IPS DF 19.7 (cell line): Measurements from ENCODE around the gene ST14.

ENCODE experiments used
- DNase-seq: peaks from one replicate; pipeline ENCODE4 v3.0.0-alpha.2; 2013; ENCODE audit warnings: low read depth, low spot score

Gene ST14

DNA sequence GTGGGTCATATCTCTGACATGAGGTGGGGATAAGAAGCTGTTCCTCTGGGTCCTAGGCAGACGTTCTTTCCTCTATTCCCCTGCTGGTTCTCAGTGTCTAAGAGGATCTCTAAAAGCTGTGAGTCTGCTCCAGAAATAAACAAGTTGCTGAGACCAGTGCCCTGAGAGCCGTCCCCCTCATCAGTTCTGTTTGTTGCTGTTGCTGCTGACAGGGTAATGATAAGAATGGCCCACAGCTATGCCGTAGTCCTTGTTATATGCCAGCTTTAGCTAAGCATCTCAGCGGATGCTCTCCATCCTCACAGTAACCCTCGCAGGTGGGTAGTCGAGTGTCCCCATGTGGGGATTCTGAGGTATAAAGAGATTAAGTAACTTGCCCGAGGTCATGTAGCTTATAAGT lies 23.5 kb upstream of the ST14 start:
- DNase-seq, result no peak

DNA sequence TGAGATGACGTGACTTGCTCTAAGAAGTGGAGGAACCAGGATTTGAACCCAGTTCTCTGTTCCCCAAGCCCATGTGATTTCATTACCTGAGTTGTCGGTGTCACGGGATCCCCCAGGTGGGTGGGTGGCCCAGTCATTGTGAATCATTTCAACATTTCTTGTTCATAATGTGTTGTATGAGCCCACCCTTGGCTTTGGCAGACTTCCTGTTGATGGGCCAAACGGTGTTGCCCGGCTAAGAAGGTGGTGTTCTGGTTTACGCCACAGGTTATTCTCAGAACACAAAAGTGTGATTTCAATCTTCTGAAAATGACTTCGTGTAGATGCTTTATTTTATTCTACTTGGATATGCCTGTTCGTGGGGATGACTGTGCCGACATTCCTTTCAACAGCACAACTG lies 21.6 kb upstream of the ST14 start:
- DNase-seq, result no peak

DNA sequence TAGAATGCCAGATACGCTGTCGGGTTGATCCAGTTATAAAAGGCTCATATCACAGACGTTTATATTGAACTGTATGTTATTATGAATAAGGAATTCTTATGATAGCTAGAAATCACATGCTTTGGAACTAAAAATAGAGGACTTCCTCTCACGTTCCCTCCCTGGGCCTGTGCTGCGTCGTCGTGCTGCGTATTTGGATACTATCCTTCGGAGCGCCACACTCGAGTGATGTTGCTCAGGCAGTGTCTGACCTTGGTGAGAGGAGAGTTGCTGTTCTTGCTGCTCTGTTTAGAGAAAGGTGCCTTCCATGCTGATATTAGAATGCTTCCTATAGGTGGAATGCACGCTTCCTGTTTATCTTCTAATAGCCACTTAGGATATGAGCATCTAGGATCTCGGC lies 20.2 kb upstream of the ST14 start:
- no peak for DNase-seq

DNA sequence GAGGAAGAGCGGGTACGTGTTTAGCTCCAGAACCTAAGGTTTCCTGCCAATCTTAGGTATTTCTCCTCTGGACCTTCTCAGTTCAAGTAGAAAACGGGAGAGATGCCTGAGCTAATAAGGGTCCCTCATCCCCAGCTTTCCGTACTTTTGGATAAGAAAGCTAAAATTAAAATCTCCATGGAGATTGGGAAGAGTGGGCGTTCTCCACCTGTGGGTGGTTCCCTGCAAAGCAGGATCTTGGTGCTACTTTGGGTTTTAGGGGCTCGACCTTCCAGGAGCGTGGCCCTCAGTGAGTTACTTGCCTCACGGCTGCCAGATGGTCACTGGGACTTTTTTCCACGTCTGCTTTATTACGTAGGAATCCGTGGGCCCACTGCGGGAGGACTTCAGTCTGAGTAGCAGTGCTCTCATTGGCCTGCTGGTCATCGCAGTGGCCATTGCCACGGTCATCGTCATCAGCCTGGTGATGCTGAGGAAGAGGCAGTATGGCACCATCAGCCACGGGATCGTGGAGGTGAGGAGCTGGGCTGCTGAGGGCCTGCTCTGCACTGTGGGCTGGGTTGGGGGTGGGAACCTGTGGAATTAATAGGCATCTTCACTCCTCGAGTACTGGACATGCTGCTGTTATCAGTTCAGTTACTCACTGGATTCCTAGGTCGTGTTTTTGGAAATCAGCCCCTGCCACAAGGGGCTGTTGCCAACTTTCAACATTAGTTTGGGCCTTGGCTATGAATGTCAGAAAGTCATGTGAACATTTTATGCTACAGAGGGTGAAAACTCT lies 17.8 kb upstream of the ST14 start:
- no peak for DNase-seq

DNA sequence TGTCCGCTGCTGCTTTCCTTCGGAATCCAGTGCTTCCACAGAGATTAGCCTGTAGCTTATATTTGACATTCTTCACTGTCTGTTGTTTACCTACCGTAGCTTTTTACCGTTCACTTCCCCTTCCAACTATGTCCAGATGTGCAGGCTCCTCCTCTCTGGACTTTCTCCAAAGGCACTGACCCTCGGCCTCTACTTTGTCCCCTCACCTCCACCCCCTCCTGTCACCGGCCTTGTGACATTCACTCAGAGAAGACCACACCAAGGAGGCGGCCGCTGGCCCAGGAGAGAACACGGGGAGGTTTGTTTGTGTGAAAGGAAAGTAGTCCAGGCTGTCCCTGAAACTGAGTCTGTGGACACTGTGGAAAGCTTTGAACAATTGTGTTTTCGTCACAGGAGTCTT lies 15.4 kb upstream of the ST14 start:
- no peak for DNase-seq

DNA sequence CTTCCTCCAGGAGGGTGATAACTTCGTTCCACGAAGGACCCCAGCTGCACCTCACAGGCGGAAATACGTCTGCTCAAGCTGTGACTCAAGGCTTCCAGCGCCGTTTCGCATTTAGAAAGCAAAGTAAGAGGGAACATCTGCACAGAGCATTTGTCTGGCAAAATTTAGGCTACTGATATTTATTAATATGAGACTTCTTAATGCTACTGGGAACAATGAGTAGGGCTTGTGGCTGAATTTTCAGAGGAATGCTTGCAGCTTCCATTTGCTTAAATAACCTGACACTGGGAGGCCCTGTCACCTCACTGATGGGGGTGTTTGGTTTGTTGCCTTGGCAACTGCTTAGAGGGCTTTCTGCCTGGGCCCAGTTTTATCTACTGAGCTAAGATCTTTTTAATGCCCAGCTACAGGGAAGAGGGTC lies 14.7 kb upstream of the ST14 start:
- DNase-seq, result no peak

DNA sequence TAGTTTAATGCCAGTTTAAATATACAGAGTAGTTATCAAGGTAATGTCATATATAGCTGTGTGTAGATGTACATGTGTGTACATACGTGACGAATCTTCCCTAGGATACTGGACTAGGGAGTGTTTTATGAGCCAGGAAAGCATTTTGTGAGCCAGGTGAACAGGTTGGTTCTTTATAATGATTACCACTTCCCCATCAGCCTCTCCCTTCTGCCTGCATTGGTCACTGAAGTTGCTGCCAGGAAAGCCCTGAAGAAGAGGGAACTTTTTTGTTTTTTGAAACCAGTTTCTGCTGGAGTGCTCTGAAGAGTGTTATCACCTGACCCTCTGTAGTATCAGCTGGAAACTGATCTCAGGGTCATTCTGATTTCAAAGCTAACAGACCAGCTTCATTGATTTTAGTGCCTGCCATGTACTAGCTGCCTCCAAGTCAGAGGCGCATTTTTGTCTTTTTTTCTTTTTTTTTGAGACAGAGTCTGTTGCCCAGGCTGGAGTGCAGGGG lies 14.2 kb upstream of the ST14 start:
- no peak for DNase-seq

DNA sequence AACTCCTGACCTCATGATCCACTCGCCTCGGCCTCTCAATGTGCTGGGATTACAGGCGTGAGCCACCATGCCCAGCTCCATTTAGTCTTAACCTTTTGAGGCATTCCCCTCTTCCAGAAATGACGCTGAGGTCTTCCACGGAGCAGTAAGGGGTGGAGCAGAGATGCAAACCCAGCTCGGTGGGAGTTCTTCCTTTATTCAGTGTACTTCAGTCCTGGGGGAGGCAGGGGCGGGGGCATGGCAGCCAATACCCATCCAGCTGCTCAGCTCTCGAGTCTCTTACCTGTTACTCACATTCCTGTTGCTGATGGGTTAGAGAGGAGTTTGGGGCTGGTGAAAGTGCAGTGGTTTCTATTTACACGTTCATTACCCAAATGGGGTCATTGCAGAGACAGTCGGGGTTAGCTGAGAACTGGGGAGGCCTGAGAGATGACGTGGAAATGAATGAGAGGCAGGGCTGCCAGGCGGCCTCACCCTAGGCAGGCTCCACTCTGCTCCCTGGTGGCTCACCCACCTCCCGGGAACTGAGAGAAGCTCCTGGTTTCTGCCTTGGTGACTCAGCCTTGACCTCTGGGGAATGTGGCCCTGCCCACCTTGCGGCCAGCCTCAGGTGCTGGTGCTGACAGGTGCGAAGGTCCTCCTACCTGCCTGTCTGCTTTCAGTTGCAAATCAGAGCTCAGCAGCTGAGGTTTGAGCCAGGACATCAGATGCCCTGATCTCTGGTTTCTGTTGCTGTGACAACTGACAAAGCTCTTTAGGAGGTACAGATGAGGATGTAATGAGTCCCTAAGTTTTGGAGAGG lies 13.4 kb upstream of the ST14 start:
- DNase-seq, result peak; percentile 92

DNA sequence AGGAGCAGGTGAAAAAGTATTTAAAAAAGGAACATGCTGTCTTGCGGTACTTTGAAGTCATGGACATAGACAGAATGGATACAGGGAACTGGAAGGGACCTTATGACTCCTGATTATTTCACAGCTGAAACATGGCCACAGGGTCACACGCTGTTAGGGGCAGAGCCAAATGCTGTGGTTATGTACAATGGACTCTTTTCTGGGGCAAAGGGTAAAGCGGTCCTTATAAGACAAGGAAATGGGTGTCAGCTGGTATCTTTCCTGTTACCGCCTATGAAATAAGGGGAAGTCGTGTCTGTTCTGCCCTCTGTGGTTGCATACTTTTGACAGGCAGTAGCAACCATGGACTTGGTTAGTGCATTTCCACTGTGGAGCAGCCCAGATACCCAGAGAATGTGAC lies 12.8 kb upstream of the ST14 start:
- DNase-seq, result no peak

DNA sequence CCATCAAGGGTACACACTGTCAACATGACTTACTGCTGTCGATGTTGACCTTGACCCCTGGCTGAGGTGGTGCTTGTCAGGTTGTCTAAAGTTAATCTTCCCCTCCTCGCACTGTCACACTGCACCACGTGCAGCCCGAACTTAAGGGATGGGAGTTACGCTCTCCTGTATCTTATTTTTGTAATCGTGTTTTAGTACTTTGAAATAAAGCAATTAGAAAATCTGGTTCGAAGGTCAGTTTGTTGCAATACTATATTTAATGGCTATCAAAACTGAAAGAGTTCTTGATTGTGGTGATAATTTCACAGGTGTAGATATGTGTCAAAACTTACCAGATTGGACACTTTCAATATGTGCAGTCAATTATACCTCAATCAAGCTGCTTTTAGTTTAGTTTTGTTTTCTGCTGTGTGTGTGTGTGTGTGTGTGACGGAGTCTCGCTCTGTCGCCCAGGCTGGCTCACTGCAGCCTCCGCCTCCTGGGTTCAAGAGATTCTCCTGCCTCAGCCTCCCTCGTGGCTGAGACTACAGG lies 10.7 kb upstream of the ST14 start:
- DNase-seq, result no peak

DNA sequence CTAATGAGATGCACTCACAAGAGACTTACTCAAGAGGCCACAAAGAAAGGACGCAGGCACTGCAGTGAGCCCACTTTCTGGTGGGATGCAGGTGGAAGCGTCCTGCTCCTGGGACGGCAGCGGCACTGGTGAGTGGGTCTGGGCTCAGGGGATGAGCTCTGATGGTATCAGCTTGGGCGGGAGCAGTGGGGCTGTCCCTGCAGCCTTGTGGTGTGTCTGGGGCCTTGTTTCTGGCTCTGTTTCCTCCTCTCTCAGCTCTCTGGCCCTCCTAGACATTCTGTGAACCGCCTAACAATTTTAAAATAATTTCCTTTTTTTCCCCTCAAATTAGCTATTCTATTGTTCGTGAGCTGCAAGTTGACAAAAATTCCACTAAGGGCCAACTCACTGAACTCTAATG lies 8.8 kb upstream of the ST14 start:
- no peak for DNase-seq

DNA sequence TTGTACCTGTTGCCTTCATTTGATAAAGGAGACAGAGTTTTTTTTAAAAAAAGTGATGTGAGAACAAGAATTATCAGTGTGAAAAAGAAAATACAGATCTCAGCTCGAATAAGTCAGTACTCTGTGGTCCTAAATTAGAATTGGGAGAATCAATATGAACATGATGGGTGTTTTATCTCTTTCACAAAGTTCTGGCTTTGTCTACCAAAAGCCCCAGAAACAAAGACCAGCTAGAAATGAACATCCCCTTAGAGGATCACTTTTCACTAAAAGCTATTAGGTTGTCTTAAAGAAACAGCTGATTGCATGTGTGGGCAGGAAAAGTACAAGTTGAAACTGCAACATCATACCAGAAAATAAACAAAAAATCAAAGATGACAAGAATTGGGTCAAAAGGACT lies 8.4 kb upstream of the ST14 start:
- DNase-seq, result no peak

DNA sequence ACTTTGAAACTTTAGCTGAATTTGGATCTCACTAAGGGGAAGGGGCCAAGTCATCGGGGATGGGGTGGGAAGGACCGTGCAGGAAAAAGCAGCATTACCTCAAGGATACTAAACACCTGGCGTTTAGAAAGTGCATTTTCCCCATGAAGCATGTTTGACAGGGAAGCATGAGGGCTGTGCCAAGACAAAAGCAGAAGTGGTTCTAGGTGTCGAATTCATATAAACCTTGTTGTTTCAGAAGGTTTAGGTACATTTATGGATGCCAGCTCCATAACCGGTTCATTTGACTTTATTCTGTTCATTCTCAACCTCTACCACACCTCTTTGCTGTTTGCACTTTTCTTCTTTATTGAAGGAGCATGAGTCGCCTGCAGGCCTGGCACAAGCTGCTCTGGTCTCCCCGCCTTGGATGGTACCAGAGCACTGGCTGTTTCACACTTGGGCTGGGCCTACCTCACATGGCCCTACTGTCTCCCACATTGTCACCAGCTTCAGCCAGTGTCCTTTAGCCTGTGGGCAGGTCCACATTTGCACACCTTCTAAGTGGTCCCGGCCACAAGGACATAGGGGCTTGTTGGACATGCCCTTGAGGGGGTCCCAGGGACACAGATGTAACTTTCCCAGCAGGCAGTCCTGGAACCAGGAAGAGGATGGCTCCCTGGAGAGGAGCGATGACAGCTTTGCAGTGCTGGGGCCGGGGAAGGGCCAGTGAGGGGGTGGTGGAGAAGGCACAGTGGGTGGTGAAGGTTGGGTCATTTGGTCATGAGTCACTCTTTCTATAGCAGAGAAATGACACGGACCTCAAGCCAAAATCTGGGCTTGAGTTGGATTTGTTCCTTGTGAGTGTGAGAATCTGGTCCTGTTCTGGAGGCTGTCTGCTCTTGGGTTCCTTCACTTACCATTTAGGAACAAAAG lies 3.2 kb upstream of the ST14 start:
- no peak for DNase-seq

DNA sequence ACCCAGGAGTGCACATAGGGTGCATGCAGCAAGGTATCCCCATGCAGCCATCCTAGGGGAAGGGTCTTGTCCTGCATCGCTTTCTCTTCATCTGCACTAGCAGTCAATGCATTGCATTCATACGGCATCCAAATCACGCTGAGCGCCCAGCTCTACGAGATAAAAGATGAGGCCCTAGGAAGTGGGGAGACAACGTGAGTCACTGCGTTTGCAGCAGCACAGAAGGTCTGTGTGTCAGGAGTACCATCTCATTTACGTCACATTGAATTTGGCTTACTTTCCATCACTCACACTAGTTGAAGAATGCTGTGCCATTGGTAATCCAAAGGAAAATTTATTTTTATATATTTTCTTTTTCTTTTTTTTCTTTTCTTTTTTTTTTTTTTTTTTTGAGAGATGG lies 2.5 kb upstream of the ST14 start:
- no peak for DNase-seq

DNA sequence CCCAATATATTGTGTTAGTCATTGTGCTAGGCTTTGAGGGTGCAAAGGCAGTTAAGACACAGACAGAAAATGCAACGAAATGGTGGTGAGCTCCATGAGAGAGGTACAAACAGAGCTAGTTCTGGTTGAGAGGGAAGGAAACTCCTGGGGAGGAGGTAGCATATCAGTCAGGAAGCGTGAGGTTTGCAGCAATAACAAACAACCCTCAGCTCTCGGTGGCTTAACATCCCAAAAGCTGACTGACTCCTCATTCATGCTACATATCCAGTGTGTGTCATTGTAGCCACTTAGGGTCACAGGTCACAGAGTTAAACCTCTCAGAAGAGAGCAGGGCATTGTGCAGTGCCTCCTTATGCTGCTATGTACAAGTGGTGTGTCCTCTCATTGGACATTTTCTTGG lies 1.7 kb upstream of the ST14 start:
- DNase-seq, result no peak

DNA sequence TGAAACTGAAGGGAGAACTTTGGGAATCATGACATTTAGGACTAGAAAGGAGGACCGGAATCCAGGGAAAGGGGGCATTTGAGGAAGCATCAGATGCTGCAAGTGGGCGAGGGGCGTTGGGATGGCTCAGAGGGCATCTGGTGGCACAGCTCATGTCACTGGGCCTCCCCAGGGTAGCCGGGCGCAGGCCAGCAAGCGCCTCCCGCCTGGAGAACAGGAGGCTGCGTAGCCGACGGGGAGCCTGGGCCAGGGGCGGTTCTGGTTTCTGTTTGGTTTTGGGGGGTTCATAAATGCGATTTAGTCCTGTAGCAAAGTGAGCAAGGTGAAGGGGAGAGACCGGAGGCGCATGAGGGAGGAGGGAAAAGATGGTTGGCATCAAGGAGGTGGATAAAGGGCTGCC lies 443 bp upstream of the ST14 start:
- no peak for DNase-seq

DNA sequence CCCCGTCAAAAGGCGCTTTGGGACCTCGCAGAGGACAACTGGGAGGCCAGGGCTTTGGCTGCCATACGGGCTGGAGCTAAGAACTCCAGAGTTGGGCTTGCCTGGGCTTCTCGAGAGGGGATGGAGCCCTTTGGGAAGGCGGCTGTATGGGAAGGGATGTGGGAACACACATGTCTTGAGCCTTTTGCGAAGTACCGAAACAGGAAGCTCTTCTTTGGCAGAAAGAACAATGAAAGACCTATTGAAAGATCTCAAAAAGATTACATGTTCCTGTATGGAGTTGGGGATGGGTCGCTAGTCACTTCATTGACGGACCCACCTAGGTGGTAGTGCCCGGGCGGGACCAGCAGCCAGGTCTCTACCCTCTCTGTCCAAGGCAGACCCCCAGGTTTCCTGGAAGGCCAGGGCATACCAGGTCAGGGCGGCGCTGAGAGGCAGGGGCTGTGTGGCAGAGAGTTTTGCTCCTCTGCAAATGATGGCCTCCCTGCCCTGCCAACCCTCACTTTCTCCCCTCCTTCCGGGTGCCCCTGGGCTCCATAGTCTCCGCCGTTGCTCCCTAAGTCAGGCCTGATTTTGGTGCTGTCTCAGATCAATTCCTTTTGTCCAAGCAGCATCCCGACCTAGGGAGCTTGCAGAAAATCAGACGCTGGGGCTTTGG lies 1.0 kb downstream of the ST14 start:
- no peak for DNase-seq

DNA sequence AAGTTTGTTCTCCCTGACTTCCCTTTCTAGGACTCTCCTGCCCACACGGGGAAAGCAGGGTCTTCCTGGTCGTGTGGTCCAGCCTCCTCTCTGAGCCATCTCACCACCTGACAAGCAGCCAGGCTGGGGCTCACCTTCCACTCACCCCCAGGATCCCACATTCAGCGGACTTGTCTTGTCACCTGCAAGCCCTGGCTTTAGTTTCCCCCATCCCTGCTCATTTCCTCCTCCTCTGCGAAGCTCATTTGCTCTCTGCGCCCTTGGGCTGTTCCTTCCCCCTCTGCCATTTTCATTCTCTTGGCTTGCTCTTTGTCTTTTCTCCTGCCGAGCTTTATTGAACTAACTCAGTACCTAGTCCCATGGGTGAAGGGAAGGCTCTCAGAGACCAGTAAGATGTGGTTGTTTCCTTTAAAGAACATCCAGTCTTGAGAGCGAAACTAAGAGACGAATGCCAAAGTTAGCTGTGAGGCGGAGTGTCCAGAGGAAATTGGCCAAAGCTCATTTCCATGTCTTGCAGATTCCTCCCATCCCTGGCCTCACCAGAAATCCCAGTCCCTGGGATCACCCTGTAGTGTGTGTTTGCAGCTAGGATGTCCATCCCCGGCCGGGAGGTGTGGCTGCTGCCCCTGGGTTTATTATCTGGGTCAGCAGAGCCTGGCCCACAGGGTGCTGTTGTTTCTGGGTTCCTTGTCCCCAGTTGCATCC lies 2.0 kb downstream of the ST14 start:
- no peak for DNase-seq

DNA sequence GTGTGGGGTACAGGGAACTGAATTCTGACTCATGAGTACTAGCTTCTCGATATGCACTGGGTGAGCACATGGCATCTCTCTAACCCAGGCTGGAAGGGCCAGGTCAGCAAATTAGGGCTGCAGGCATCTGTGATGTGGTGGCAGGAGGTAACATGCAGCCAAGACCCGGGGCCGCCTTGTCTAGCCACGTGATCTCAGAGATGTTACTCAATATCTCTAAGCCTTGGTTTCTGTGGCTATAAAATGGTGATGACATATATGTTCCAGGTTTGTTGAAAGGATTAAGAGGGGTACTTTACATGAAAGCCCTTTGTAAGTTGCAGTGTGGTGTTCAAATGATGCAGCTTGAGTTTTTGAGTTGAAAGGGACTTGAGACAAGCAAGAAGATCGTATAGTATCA lies 3.2 kb downstream of the ST14 start:
- no peak for DNase-seq

DNA sequence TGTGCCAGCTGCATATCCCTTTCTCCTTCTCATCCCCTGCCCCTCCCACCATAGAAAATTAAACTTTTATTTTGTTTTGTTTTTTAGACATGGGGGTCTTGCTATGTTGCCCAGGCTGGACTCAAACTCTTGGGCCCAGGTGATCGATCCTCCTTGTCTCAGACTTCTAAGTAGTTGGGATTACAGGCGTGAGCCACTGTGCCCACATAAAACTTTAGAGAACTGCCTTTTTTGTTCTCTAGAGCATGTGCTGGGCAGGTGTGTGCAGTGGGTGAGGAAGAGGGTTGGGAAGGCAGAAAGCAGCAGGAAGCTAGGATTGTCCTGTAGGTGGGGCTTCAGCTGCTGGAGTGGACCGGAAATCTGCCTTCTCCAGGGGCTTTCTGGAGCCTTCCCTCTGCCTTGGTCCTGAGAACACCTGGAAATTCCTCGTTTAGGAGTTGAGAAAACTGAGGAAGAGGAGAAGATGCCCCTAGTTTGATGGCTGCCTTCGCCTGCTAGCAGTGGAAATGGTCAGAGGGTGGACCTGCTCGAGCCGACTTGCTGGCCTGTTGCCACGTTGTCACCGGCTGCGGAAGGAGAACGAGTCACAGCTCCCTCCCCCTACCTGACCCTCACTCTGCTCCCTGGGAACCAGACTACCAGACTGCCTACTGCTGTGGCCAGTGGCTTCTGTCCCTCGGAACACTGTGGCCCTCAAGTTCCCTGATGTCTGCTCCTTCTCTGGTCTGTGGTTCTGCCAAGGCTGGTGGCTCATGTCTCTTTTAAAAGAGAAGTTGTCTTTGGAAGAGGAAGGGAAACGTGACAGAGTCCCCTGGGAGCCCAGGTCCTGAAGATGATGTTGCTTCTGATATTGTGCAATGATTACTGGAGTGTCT lies 4.0 kb downstream of the ST14 start:
- DNase-seq, result no peak
